H1 (cell line): ENCODE measurements around the gene HNRNPAB. TPM values are rescaled to one million over a fixed set of nuclear protein-coding genes. Genes with fewer than 3 reads are reported as not detected.
A peak's percentile ranks its signal among the peaks of the same experiment; 100 is the strongest.

ENCODE experiments used
- CTCF ChIA-PET: fragments of 300-600 bp; sonication (Branson Sonifier 250); formaldehyde crosslinking; loops from one replicate; lab custom pipeline; 2021; ENCODE audit not compliant: partially characterized antibody; lab: Charles Lee
- POLR2A ChIA-PET: fragments of 300-600 bp; sonication (Branson Sonifier 250); formaldehyde crosslinking; loops from one replicate; lab custom pipeline; 2021; ENCODE audit warnings: inconsistent platforms; ENCODE audit not compliant: partially characterized antibody; lab: Charles Lee
- DNase-seq, 2 experiments: peaks; one replicate each; pipeline versions ENCODE4 v3.0.0 to v3.0.0-alpha.2; 2010 to 2022; ENCODE audit warnings: low spot score in 2 of 2, low read depth in 1 of 2, mixed read lengths in 1 of 2
- FAIRE-seq: peaks from 2 replicates; lab custom pipeline; 2011; peaks lifted over from hg19 to GRCh38; lab: Jason Lieb, UNC
- H2AFZ ChIP-seq: 2 replicates; pipeline ENCODE4 v1.8.1; 2012; ENCODE audit warnings: low read length, inconsistent platforms
- H2AK5ac ChIP-seq: 2 replicates; pipeline ENCODE4 v1.6.1; 2013; ENCODE audit warnings: low read depth, low read length
- H2BK120ac ChIP-seq: replicated peaks from 2 replicates; pipeline ENCODE3; 2013; ENCODE audit warnings: low read depth, low read length, inconsistent platforms
- H2BK12ac ChIP-seq: 2 replicates; pipeline ENCODE4 v1.6.1; 2013; ENCODE audit warnings: low read depth, low read length
- H2BK15ac ChIP-seq: 2 replicates; pipeline ENCODE4 v1.6.1; 2013; ENCODE audit warnings: low read length
- H2BK20ac ChIP-seq: 2 replicates; pipeline ENCODE4 v1.6.1; 2013; ENCODE audit warnings: low read length
- H2BK5ac ChIP-seq: 2 replicates; pipeline ENCODE4 v1.6.1; 2013; ENCODE audit warnings: low read depth, low read length
- H3K14ac ChIP-seq: 2 replicates; pipeline ENCODE4 v1.6.1; 2013; ENCODE audit warnings: inconsistent platforms; ENCODE audit not compliant: insufficient read length
- H3K18ac ChIP-seq: 2 replicates; pipeline ENCODE4 v1.6.1; 2013; ENCODE audit warnings: low read length; ENCODE audit errors: extremely low read depth
- H3K23ac ChIP-seq: 2 replicates; pipeline ENCODE4 v1.6.1; 2013; ENCODE audit warnings: inconsistent platforms; ENCODE audit not compliant: insufficient read length
- H3K23me2 ChIP-seq: 2 replicates; pipeline ENCODE4 v1.6.1; 2013; ENCODE audit warnings: low read depth, low read length
- H3K27ac ChIP-seq: 2 replicates; pipeline ENCODE4 v1.6.1; 2011; ENCODE audit warnings: low read depth, low read length, inconsistent platforms
- H3K27me3 ChIP-seq, 4 experiments: replicated peaks in 1 of 4; 1 replicate in 1 of 4; 2 replicates in 3 of 4; pipeline versions ENCODE4 v1.6.1 to v1.8.1; 2011 to 2013; ENCODE audit warnings: low read length in 3 of 4, mild to moderate bottlenecking in 3 of 4, inconsistent platforms in 2 of 4, mixed read lengths in 2 of 4, moderate library complexity in 1 of 4; ENCODE audit not compliant: control insufficient read depth in 3 of 4, insufficient read depth in 3 of 4; ENCODE audit errors: extremely low read depth in 1 of 4
- H3K36me3 ChIP-seq, 4 experiments: 2 replicates each; pipeline versions ENCODE4 v1.6.1 to v1.8.1; 2011 to 2013; ENCODE audit warnings: mild to moderate bottlenecking in 4 of 4, low read length in 3 of 4, moderate library complexity in 2 of 4, control low read depth in 1 of 4, inconsistent platforms in 1 of 4; ENCODE audit not compliant: insufficient read depth in 4 of 4, control insufficient read depth in 2 of 4
- H3K4ac ChIP-seq: replicated peaks from 2 replicates; pipeline ENCODE3; 2013; ENCODE audit warnings: low read length, low read depth, mixed read lengths, inconsistent platforms; ENCODE audit not compliant: insufficient read length
- H3K4me1 ChIP-seq, 4 experiments: replicated peaks in 1 of 4; 1 replicate in 1 of 4; 2 replicates in 3 of 4; pipeline versions ENCODE4 v1.6.1 to v1.8.1; 2011 to 2013; ENCODE audit warnings: low read length in 3 of 4, inconsistent platforms in 2 of 4, mixed read lengths in 1 of 4; ENCODE audit not compliant: insufficient read depth in 4 of 4, control insufficient read depth in 3 of 4
- H3K4me2 ChIP-seq, 2 experiments: 2 replicates each; pipeline versions ENCODE4 v1.6.1 to v1.8.1; 2011 to 2013; ENCODE audit warnings: low read depth in 2 of 2, low read length in 2 of 2, control low read depth in 1 of 2, inconsistent platforms in 1 of 2, mild to moderate bottlenecking in 1 of 2; ENCODE audit not compliant: insufficient read depth in 1 of 2
- H3K4me3 ChIP-seq, 4 experiments: fragments of 200-600, 300-600 bp in 1 of 4; sonication (generic), shearing (Covaris generic), sonication (Bioruptor Twin) in 1 of 4; 2 replicates each; pipeline versions ENCODE4 v1.5.1 to v1.8.1; 2011 to 2016; ENCODE audit warnings: low read length in 4 of 4, low read depth in 3 of 4, control low read depth in 2 of 4, inconsistent platforms in 2 of 4, mild to moderate bottlenecking in 2 of 4, mixed read lengths in 1 of 4, moderate library complexity in 1 of 4; ENCODE audit not compliant: insufficient read depth in 2 of 4; ENCODE audit errors: extremely low read depth in 1 of 4
- H3K56ac ChIP-seq: replicated peaks from 2 replicates; pipeline ENCODE3; 2013; ENCODE audit warnings: low read depth, mild to moderate bottlenecking, mixed read lengths, low read length, inconsistent platforms; ENCODE audit not compliant: insufficient read length
- H3K79me1 ChIP-seq: 2 replicates; pipeline ENCODE4 v1.6.1; 2013; ENCODE audit warnings: low read depth, low read length, control low read depth
- H3K79me2 ChIP-seq, 2 experiments: 2 replicates each; pipeline versions ENCODE4 v1.6.1 to v1.8.1; 2012 to 2013; ENCODE audit warnings: low read length in 2 of 2, mild to moderate bottlenecking in 2 of 2, inconsistent platforms in 1 of 2; ENCODE audit not compliant: insufficient read depth in 2 of 2, control insufficient read depth in 1 of 2
- H3K9ac ChIP-seq, 4 experiments: replicated peaks in 1 of 4; 1 replicate in 1 of 4; 2 replicates in 3 of 4; pipeline versions ENCODE4 v1.6.1 to v1.8.1; 2011 to 2013; ENCODE audit warnings: low read depth in 3 of 4, low read length in 3 of 4, control low read depth in 2 of 4, mild to moderate bottlenecking in 2 of 4, moderate library complexity in 2 of 4, inconsistent platforms in 1 of 4; ENCODE audit errors: extremely low read depth in 1 of 4
- H3K9me3 ChIP-seq, 2 experiments: 2 replicates each; pipeline versions ENCODE4 v1.6.1 to v1.8.1; 2012 to 2013; ENCODE audit warnings: mild to moderate bottlenecking in 2 of 2, moderate library complexity in 2 of 2, control low read depth in 1 of 2, inconsistent platforms in 1 of 2, low read depth in 1 of 2, low read length in 1 of 2, mixed read lengths in 1 of 2; ENCODE audit not compliant: insufficient read depth in 2 of 2
- H4K20me1 ChIP-seq, 2 experiments: replicated peaks in 1 of 2; 2 replicates each; pipeline versions ENCODE3 to v1.8.1; 2011 to 2013; ENCODE audit warnings: inconsistent platforms in 2 of 2, low read length in 2 of 2, mild to moderate bottlenecking in 1 of 2; ENCODE audit not compliant: insufficient read depth in 2 of 2, control insufficient read depth in 1 of 2
- H4K5ac ChIP-seq: 2 replicates; pipeline ENCODE4 v1.6.1; 2013; ENCODE audit warnings: low read length, low read depth, mixed read lengths, inconsistent platforms; ENCODE audit not compliant: insufficient read length
- H4K8ac ChIP-seq: 2 replicates; pipeline ENCODE4 v1.8.0; 2013; ENCODE audit warnings: mild to moderate bottlenecking, moderate library complexity, low read length, inconsistent platforms; ENCODE audit not compliant: insufficient read depth; ENCODE audit errors: extremely low read depth
- H4K91ac ChIP-seq: replicated peaks from 2 replicates; pipeline ENCODE3; 2013; ENCODE audit warnings: low read length, mixed read lengths, inconsistent platforms; ENCODE audit not compliant: insufficient read length
- CBX8 ChIP-seq: fragments of 300-800, 300-1000 bp; sonication (generic); IDR thresholded peaks from 2 replicates; pipeline ENCODE4 v1.7.1; 2016; ENCODE audit warnings: low read depth, low read length, borderline replicate concordance
- EZH2 ChIP-seq: fragments of 200-600 bp; sonication (generic); IDR thresholded peaks from 2 replicates; pipeline ENCODE4 v1.7.1; 2012; ENCODE audit warnings: low read depth, mild to moderate bottlenecking, moderate library complexity, low read length, inconsistent platforms; ENCODE audit not compliant: severe bottlenecking
- GABPA ChIP-seq: IDR thresholded peaks from 2 replicates; pipeline ENCODE4 v1.6.1; 2011; ENCODE audit warnings: mild to moderate bottlenecking, low read length, moderate library complexity, borderline replicate concordance; ENCODE audit not compliant: insufficient read depth
- HDAC2 ChIP-seq, 2 experiments: fragments of 300-600 bp in 1 of 2; sonication (generic) in 1 of 2; IDR thresholded peaks; 2 replicates each; pipeline ENCODE4 v1.6.1; 2011 to 2012; ENCODE audit warnings: low read depth in 2 of 2, low read length in 2 of 2, mild to moderate bottlenecking in 2 of 2, moderate library complexity in 2 of 2, borderline replicate concordance in 1 of 2, inconsistent platforms in 1 of 2
- KDM1A ChIP-seq: fragments of 200-600, 300-600 bp; sonication (generic); IDR thresholded peaks from 2 replicates; pipeline ENCODE4 v1.7.1; 2016; ENCODE audit warnings: mild to moderate bottlenecking, low read length, borderline replicate concordance
- NANOG ChIP-seq: IDR thresholded peaks from 2 replicates; pipeline ENCODE4 v1.6.1; 2011; ENCODE audit warnings: low read length, low read depth, mild to moderate bottlenecking, inconsistent platforms; ENCODE audit not compliant: insufficient read depth, poor library complexity, severe bottlenecking
- POLR2AphosphoS5 ChIP-seq: IDR thresholded peaks from 2 replicates; pipeline ENCODE4 v1.6.1; 2011; ENCODE audit warnings: low read depth, low read length
- RNF2 ChIP-seq: fragments of 200-900, 300-1000 bp; sonication (generic); IDR thresholded peaks from 2 replicates; pipeline ENCODE4 v1.7.1; 2016; ENCODE audit warnings: borderline replicate concordance, low read depth, mild to moderate bottlenecking, antibody characterized with exemption, low read length; ENCODE audit not compliant: poor library complexity, severe bottlenecking; ENCODE audit errors: missing control alignments
- TAF7 ChIP-seq: optimal IDR thresholded peaks from 2 replicates; pipeline ENCODE3; 2011; ENCODE audit warnings: low read depth, mild to moderate bottlenecking, inconsistent platforms, low read length, moderate library complexity, borderline replicate concordance
- WGBS, 2 experiments: shearing (Covaris generic) in 1 of 2; methylation state at CpG; one replicate each; pipeline versions ENCODE4 v1.1.6 to v1.1.7; 2013 to 2015; ENCODE audit warnings: low lambda C conversion rate in 2 of 2, mixed read lengths in 2 of 2, inconsistent platforms in 1 of 2, low coverage in 1 of 2, missing lambda C conversion rate in 1 of 2; ENCODE audit not compliant: insufficient replicate concordance in 2 of 2, insufficient coverage in 1 of 2, insufficient read length in 1 of 2; ENCODE audit errors: extremely low coverage in 1 of 2, missing lambda C conversion rate in 1 of 2; 5-methylcytosine and 5-hydroxymethylcytosine counted together
- polyA plus RNA-seq, 7 experiments: library from polyadenylated mRNA; depleted of rRNA in 3 of 7; stranded (reverse) in 5 of 7; unstranded in 2 of 7; fragments of >200 nt in 5 of 7; fragments of 200-250 nt in 2 of 7; gene quantifications; 1 replicate in 5 of 7; 2 replicates in 1 of 7; 4 replicates in 1 of 7; pipeline versions ENCODE4 v1.2.1 to v1.2.3, GENCODE V29; 2011 to 2013; ENCODE audit warnings: missing spikeins in 2 of 7, mixed read lengths in 2 of 7
- total RNA-seq: library from RNA; stranded (reverse); fragmentation: NEBNext Ultra II Directional; extraction: Animal tissue kit (Norgen Biotek cat#: 25700); gene quantifications from 2 replicates; pipeline ENCODE4 v1.2.1, GENCODE V29; 2021

The HNRNPAB gene
- total and polyA plus RNA-seq, 2 of the 8 experiments (the other 6 are each of a cell fraction or from before 2014, with no cell fraction given) = 373 to 563 TPM

- Histone ChIP-seq H3K4me2 (no peak overlapping the region), H2BK120ac (no peak overlapping the region), H3K27me3 (no peaks in the 10 kb centered on the region; a peak in 1 of 7 replicates), H3K14ac (no peak overlapping the region), H4K5ac (no peak overlapping the region), H3K36me3 (no peaks in the 10 kb centered on the region), H3K23me2 (peaks cover 11% of the 10 kb centered on the region; the same call in 1 of the 2 replicates), H2BK15ac (no peak overlapping the region), H3K4me1 (peaks cover 0 to 3% (median under 1%) of the 10 kb centered on the region in 4 experiments; a peak in 4 of 7 replicates), H3K27ac (no peak overlapping the region), H3K9me3 (no peaks in the 10 kb centered on the region), H2AK5ac (no peak overlapping the region), H3K18ac (no peak overlapping the region), H4K20me1 (peaks cover 0 to 2% of the 10 kb centered on the region in 2 experiments), H3K79me1 (no peaks in the 10 kb centered on the region), H3K56ac (no peak overlapping the region), H2AFZ (no peak overlapping the region), H2BK20ac (no peak overlapping the region), H3K4me3 (no peak overlapping the region), H4K8ac (0 out of 2 replicates have a peak overlapping the region, but pooled peaks have one; percentile 51), H3K23ac (no peak overlapping the region), H3K9ac (no peak overlapping the region), H3K4ac (no peak overlapping the region), H2BK12ac (no peak overlapping the region), H2BK5ac (no peak overlapping the region), H3K79me2 (no peaks in the 10 kb centered on the region), H4K91ac (no peak overlapping the region)
- POLR2A ChIA-PET = no interaction called here
- FAIRE-seq (no peak), DNase-seq (no peak)
- CTCF ChIA-PET = interaction anchor here (0.7 to 1.9 kb wide), 6 partner anchors 11 to 81 kb away, joined by 3 to 7 read pairs (median 6); no protein-coding TSS in a partner anchor
- 87% methylated on average over 18 of the region's 18 CpGs; no CpG with 5 or more reads in 1 of the 2 experiments for WGBS, 2 experiments
- no peak for TF ChIP-seq EZH2
- TF ChIP-seq TAF7 = no peak
- no peak for TF ChIP-seq NANOG
- no peak for TF ChIP-seq KDM1A
- no peak for TF ChIP-seq HDAC2 (IDR thresholded peaks at IDR 0.05; ENCODE audit: borderline replicate concordance in 1 of 2, low read depth in 2 of 2, low read length in 2 of 2)
- no peak for TF ChIP-seq CBX8
- no peak for TF ChIP-seq RNF2
- TF ChIP-seq POLR2AphosphoS5 = no peak
- TF ChIP-seq GABPA = no peak
Observed at GRCh38 chr5:178248750-178249149, 44.4 kb downstream of the HNRNPAB start.
